ENCODE results near the gene PIP4K2A.

DNA sequence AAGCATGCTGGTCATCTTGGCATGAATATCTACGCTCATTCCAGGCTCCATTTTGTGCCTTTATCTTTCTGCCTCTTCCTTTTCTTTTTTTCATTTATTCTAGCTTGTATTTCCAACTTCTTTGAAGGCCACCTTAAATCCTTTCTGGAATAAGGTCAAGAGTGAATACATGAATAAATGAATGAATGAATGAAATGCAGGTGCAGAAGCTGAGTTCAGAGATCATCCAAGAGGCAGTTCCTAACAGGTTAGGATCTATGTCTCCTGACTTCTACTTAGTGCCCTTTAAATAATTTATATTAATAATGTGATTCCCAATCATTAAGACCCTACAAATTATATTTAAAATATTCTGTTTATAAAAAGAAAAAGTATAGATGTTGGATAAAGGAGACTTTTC is 125.9 kb downstream of the PIP4K2A start:
- TF ChIP-seq, protein P1, sequence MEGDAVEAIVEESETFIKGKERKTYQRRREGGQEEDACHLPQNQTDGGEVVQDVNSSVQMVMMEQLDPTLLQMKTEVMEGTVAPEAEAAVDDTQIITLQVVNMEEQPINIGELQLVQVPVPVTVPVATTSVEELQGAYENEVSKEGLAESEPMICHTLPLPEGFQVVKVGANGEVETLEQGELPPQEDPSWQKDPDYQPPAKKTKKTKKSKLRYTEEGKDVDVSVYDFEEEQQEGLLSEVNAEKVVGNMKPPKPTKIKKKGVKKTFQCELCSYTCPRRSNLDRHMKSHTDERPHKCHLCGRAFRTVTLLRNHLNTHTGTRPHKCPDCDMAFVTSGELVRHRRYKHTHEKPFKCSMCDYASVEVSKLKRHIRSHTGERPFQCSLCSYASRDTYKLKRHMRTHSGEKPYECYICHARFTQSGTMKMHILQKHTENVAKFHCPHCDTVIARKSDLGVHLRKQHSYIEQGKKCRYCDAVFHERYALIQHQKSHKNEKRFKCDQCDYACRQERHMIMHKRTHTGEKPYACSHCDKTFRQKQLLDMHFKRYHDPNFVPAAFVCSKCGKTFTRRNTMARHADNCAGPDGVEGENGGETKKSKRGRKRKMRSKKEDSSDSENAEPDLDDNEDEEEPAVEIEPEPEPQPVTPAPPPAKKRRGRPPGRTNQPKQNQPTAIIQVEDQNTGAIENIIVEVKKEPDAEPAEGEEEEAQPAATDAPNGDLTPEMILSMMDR (IDR thresholded peaks at IDR 0.05), result no peak
- no peak for TF ChIP-seq POLR2A (IDR thresholded peaks at IDR 0.05)
